Activated naive CD4-positive, alpha-beta T cell treated with anti-CD3 and anti-CD28 coated beads for 36 hours (primary cell): Measurements from ENCODE around the gene SLC23A2. TPM values are rescaled to one million over a fixed set of nuclear protein-coding genes. Genes with fewer than 3 reads are reported as not detected.

Experiments used
- CTCF ChIA-PET: fragments of 350-600 bp; sonication (Branson Sonifier 250); formaldehyde crosslinking; loops from one replicate; lab custom pipeline; 2021; ENCODE audit warnings: antibody characterized with exemption; lab: Charles Lee
- DNase-seq: peaks from one replicate; pipeline ENCODE4 v3.0.0-alpha.2; 2020
- H3K27ac Mint-ChIP-seq: one replicate; pipeline ENCODE4 v1.8.0; 2021; ENCODE audit warnings: mild to moderate bottlenecking, mixed read lengths
- H3K27me3 Mint-ChIP-seq: one replicate; pipeline ENCODE4 v1.8.0; 2021; ENCODE audit warnings: low read depth, mixed read lengths
- H3K36me3 Mint-ChIP-seq: one replicate; pipeline ENCODE4 v1.8.0; 2021; ENCODE audit warnings: low read depth, mixed read lengths
- H3K4me1 Mint-ChIP-seq: one replicate; pipeline ENCODE4 v1.8.0; 2021; ENCODE audit warnings: low read depth, mixed read lengths
- H3K4me3 Mint-ChIP-seq: one replicate; pipeline ENCODE4 v1.8.0; 2021; ENCODE audit warnings: mild to moderate bottlenecking, moderate library complexity, mixed read lengths
- H3K9me3 Mint-ChIP-seq: one replicate; pipeline ENCODE4 v1.8.0; 2021; ENCODE audit warnings: mixed read lengths
- intact Hi-C: fragments of 100-400 bp; cut with micrococcal nuclease; formaldehyde crosslinking; loops from one replicate; pipeline ENCODE4 v1.15.1; 2023
- total RNA-seq, 2 experiments: library from RNA; stranded (reverse); gene quantifications; one replicate each; pipeline ENCODE4 v1.2.3, GENCODE V29; 2021

Gene SLC23A2
- total RNA-seq, 2 experiments from 2014 or later: 16.4 to 18.1 TPM

- no peaks in the 10 kb centered on the region for H3K9me3 Mint-ChIP-seq
- intact Hi-C loops: no loop called here
- no peak overlapping the region for H3K4me3 Mint-ChIP-seq
- no peak overlapping the region for H3K27ac Mint-ChIP-seq
- H3K36me3 Mint-ChIP-seq: peaks cover 17% of the 10 kb centered on the region
- peaks cover 42% of the 10 kb centered on the region for H3K4me1 Mint-ChIP-seq
- DNase-seq: no peak
- CTCF ChIA-PET: interaction anchor here (0.7 to 1.4 kb wide), 4 partner anchors 11 to 615 kb away, joined by 3 to 6 read pairs (median 4); no protein-coding TSS in a partner anchor
- no peaks in the 10 kb centered on the region for H3K27me3 Mint-ChIP-seq
Measured at GRCh38 chr20:4944518-4945313, 56.6 kb downstream of the SLC23A2 start.

GRCh38 chr20:4942331-4942730 lies 59.0 kb downstream of the SLC23A2 start:
- H3K36me3 Mint-ChIP-seq: peaks cover 12% of the 10 kb centered on the region
- no peak overlapping the region for H3K4me3 Mint-ChIP-seq
- peaks cover 27% of the 10 kb centered on the region for H3K4me1 Mint-ChIP-seq
- intact Hi-C loops: no loop called here
- CTCF ChIA-PET: interaction anchor here (0.6 to 1.8 kb wide), 4 partner anchors 11 to 175 kb away, joined by 3 to 7 read pairs (median 3); no protein-coding TSS in a partner anchor
- DNase-seq: no peak
- no peaks in the 10 kb centered on the region for H3K27me3 Mint-ChIP-seq
- H3K27ac Mint-ChIP-seq: no peak overlapping the region
- H3K9me3 Mint-ChIP-seq: no peaks in the 10 kb centered on the region

GRCh38 chr20:4937407-4938319 lies 63.6 kb downstream of the SLC23A2 start:
- intact Hi-C loops: no loop called here
- CTCF ChIA-PET: no interaction called here
- Mint-ChIP-seq H3K27me3 (no peaks in the 10 kb centered on the region), H3K9me3 (no peaks in the 10 kb centered on the region), H3K36me3 (peaks cover 6% of the 10 kb centered on the region), H3K27ac (no peak overlapping the region), H3K4me3 (no peak overlapping the region), H3K4me1 (peaks cover 11% of the 10 kb centered on the region)
- DNase-seq: no peak

- Mint-ChIP-seq H3K4me3 (no peak overlapping the region), H3K4me1 (peaks cover 4% of the 10 kb centered on the region), H3K36me3 (peaks cover 6% of the 10 kb centered on the region), H3K9me3 (no peaks in the 10 kb centered on the region), H3K27ac (no peak overlapping the region), H3K27me3 (no peaks in the 10 kb centered on the region)
- CTCF ChIA-PET: no interaction called here
- no peak for DNase-seq
- intact Hi-C loops: no loop called here
Measured at GRCh38 chr20:4936851-4937406, 64.4 kb downstream of the SLC23A2 start.

- Mint-ChIP-seq H3K4me3 (no peak overlapping the region), H3K4me1 (peaks cover 1% of the 10 kb centered on the region), H3K9me3 (no peaks in the 10 kb centered on the region), H3K36me3 (peaks cover 6% of the 10 kb centered on the region), H3K27ac (no peak overlapping the region), H3K27me3 (no peaks in the 10 kb centered on the region)
- no peak for DNase-seq
- CTCF ChIA-PET: interaction anchor here (0.7 to 0.9 kb wide), 2 partner anchors 135 to 139 kb away, joined by 3 to 5 read pairs; no protein-coding TSS in a partner anchor
- intact Hi-C loops: no loop called here
Measured at GRCh38 chr20:4936392-4936850, 64.9 kb downstream of the SLC23A2 start.

- H3K27ac Mint-ChIP-seq: no peak overlapping the region
- H3K9me3 Mint-ChIP-seq: no peaks in the 10 kb centered on the region
- peaks cover 12% of the 10 kb centered on the region for H3K36me3 Mint-ChIP-seq
- CTCF ChIA-PET: interaction anchor here (1.1 kb wide), 1 partner anchor 192 kb away, joined by 3 read pairs; no protein-coding TSS in a partner anchor
- peaks cover 7% of the 10 kb centered on the region for H3K4me1 Mint-ChIP-seq
- no peaks in the 10 kb centered on the region for H3K27me3 Mint-ChIP-seq
- intact Hi-C loops: no loop called here
- DNase-seq: no peak
- H3K4me3 Mint-ChIP-seq: no peak overlapping the region
Measured at GRCh38 chr20:4932061-4932460, 69.2 kb downstream of the SLC23A2 start.

- Mint-ChIP-seq H3K27ac (peak overlapping the region; percentile 1), H3K27me3 (no peaks in the 10 kb centered on the region), H3K4me1 (peaks cover 10% of the 10 kb centered on the region), H3K9me3 (no peaks in the 10 kb centered on the region), H3K36me3 (peaks cover 19% of the 10 kb centered on the region), H3K4me3 (no peak overlapping the region)
- DNase-seq: no peak
- intact Hi-C loops: no loop called here
- CTCF ChIA-PET: no interaction called here
Measured at GRCh38 chr20:4929686-4930397, 71.5 kb downstream of the SLC23A2 start.

GRCh38 chr20:4926531-4927156 lies 74.7 kb downstream of the SLC23A2 start:
- peaks cover 19% of the 10 kb centered on the region for H3K36me3 Mint-ChIP-seq

GRCh38 chr20:4925842-4926530 lies 75.3 kb downstream of the SLC23A2 start:
- Mint-ChIP-seq H3K4me3 (no peak overlapping the region), H3K27me3 (no peaks in the 10 kb centered on the region), H3K27ac (no peak overlapping the region), H3K36me3 (peaks cover 19% of the 10 kb centered on the region), H3K4me1 (peaks cover 10% of the 10 kb centered on the region), H3K9me3 (no peaks in the 10 kb centered on the region)
- intact Hi-C loops: no loop called here
- CTCF ChIA-PET: no interaction called here
- no peak for DNase-seq

More at GRCh38 chr20:4926531-4927156, 74.7 kb downstream of the SLC23A2 start:
- Mint-ChIP-seq H3K9me3 (no peaks in the 10 kb centered on the region), H3K27ac (no peak overlapping the region), H3K27me3 (no peaks in the 10 kb centered on the region), H3K4me3 (no peak overlapping the region), H3K4me1 (peaks cover 10% of the 10 kb centered on the region)
- intact Hi-C loops: no loop called here
- no peak for DNase-seq
- CTCF ChIA-PET: no interaction called here

GRCh38 chr20:4924446-4924845 lies 76.9 kb downstream of the SLC23A2 start:
- no peaks in the 10 kb centered on the region for H3K9me3 Mint-ChIP-seq
- H3K4me3 Mint-ChIP-seq: no peak overlapping the region
- H3K27ac Mint-ChIP-seq: no peak overlapping the region
- no peaks in the 10 kb centered on the region for H3K27me3 Mint-ChIP-seq
- peaks cover 6% of the 10 kb centered on the region for H3K4me1 Mint-ChIP-seq
- intact Hi-C loops: no loop called here
- CTCF ChIA-PET: interaction anchor here (0.6 to 0.7 kb wide), 2 partner anchors 20 to 176 kb away, joined by 3 to 4 read pairs; no protein-coding TSS in a partner anchor
- peaks cover 16% of the 10 kb centered on the region for H3K36me3 Mint-ChIP-seq
- no peak for DNase-seq

GRCh38 chr20:4924032-4924431 lies 77.3 kb downstream of the SLC23A2 start:
- Mint-ChIP-seq H3K4me1 (peaks cover 6% of the 10 kb centered on the region), H3K27ac (no peak overlapping the region), H3K9me3 (no peaks in the 10 kb centered on the region), H3K4me3 (no peak overlapping the region), H3K36me3 (peaks cover 16% of the 10 kb centered on the region), H3K27me3 (no peaks in the 10 kb centered on the region)
- CTCF ChIA-PET: interaction anchor here (0.6 kb wide), 1 partner anchor 19 kb away, joined by 4 read pairs; no protein-coding TSS in a partner anchor
- intact Hi-C loops: no loop called here
- DNase-seq: no peak
